Measurements from ENCODE around the gene PDGFD.

The PDGFD gene

GRCh38 chr11:104092744-104093143, 71.2 kb downstream of the PDGFD start:
- DNase-seq, result no peak

GRCh38 chr11:104091281-104092096, 72.5 kb downstream of the PDGFD start:
- no peak for DNase-seq

GRCh38 chr11:104090767-104091166, 73.2 kb downstream of the PDGFD start:
- no peak for DNase-seq

- no peak for DNase-seq
Observed at GRCh38 chr11:104089481-104089880, 74.5 kb downstream of the PDGFD start.

- no peak for DNase-seq
Observed at GRCh38 chr11:104086621-104087020, 77.3 kb downstream of the PDGFD start.

GRCh38 chr11:104078995-104079394, 85.0 kb downstream of the PDGFD start:
- no peak for DNase-seq

GRCh38 chr11:104078245-104078644, 85.7 kb downstream of the PDGFD start:
- DNase-seq, result no peak

GRCh38 chr11:104076455-104076854, 87.5 kb downstream of the PDGFD start:
- DNase-seq, result no peak

GRCh38 chr11:104075706-104076105, 88.2 kb downstream of the PDGFD start:
- peak; percentile 5 for DNase-seq

GRCh38 chr11:104075091-104075490, 88.9 kb downstream of the PDGFD start:
- DNase-seq, result no peak

- DNase-seq, result peak; percentile 76
Observed at GRCh38 chr11:104073950-104074705, 89.8 kb downstream of the PDGFD start.

- DNase-seq, result no peak
Observed at GRCh38 chr11:104067534-104067933, 96.4 kb downstream of the PDGFD start.

- no peak for DNase-seq
Observed at GRCh38 chr11:104064034-104064630, 99.8 kb downstream of the PDGFD start.

- no peak for DNase-seq
Observed at GRCh38 chr11:104061853-104062521, 102.0 kb downstream of the PDGFD start.

GRCh38 chr11:104060820-104061219, 103.1 kb downstream of the PDGFD start:
- no peak for DNase-seq

- DNase-seq, result no peak
Observed at GRCh38 chr11:104060004-104060794, 103.7 kb downstream of the PDGFD start.

- DNase-seq, result no peak
Observed at GRCh38 chr11:104058680-104059079, 105.3 kb downstream of the PDGFD start.

- no peak for DNase-seq
Observed at GRCh38 chr11:104057908-104058307, 106.0 kb downstream of the PDGFD start.

- no peak for DNase-seq
Observed at GRCh38 chr11:104055596-104055995, 108.4 kb downstream of the PDGFD start.

GRCh38 chr11:104054911-104055529, 108.9 kb downstream of the PDGFD start:
- no peak for DNase-seq

GRCh38 chr11:104053743-104054478, 110.0 kb downstream of the PDGFD start:
- DNase-seq, result no peak
